ENCODE results near the gene TBC1D22A. TPM values are rescaled to one million over a fixed set of nuclear protein-coding genes. Genes with fewer than 3 reads are reported as not detected.
"Not testable (repeated sequence)": the region's sequence is repeated elsewhere in the genome, so short reads cannot be mapped to it uniquely, and the experiment has no call there.

Gene TBC1D22A
- total and polyA plus RNA-seq, 2 experiments from 2014 or later = 9.6 to 13.3 TPM

GRCh38 chr22:46732513-46732912 lies 29.9 kb upstream of the TBC1D22A start (continued):
- TF ChIP-seq CTCF (conservative IDR thresholded peaks at IDR 0.05; ENCODE audit: low read depth in 2 of 2) (no peak), POLR2AphosphoS5 (IDR thresholded peaks at IDR 0.05; ENCODE audit: low read depth) (no peak), JUNB (IDR thresholded peaks at IDR 0.05; ENCODE audit: unreplicated experiment) (no peak), EZH2 (IDR thresholded peaks at IDR 0.05; ENCODE audit: low read depth, unreplicated experiment) (no peak), NANOG (IDR thresholded peaks at IDR 0.05; ENCODE audit: borderline replicate concordance) (no peak), REST (IDR thresholded peaks at IDR 0.05; ENCODE audit: unreplicated experiment) (no peak), STAT1 (IDR thresholded peaks at IDR 0.05; ENCODE audit: unreplicated experiment) (no peak), CREB1 (CRISPR knock-in tag; IDR thresholded peaks at IDR 0.05; ENCODE audit: low read depth) (no peak)

- H4K20me1 ChIP-seq (replicated peaks; ENCODE audit: insufficient read depth) = not testable (repeated sequence)
Measured at GRCh38 chr22:46734213-46734722, 28.2 kb upstream of the TBC1D22A start.

More at GRCh38 chr22:46734213-46734722, 28.2 kb upstream of the TBC1D22A start:
- Histone ChIP-seq H3F3A (replicated peaks; ENCODE audit: low read depth) (peaks cover 13% of the 10 kb centered on the region; the same call in 1 of the 2 replicates), H3K4me1 (ENCODE audit: insufficient read depth) (peaks cover 19% of the 10 kb centered on the region), H3K79me2 (replicated peaks; ENCODE audit: insufficient read depth) (peaks cover 60% of the 10 kb centered on the region)
- not testable (repeated sequence) for H3K27ac Mint-ChIP-seq; H3K9me3 Mint-ChIP-seq; H3K9me2 ChIP-seq (ENCODE audit: insufficient read depth); ATAC-seq; H3K4me3 ChIP-seq; H3K27me3 ChIP-seq (ENCODE audit: insufficient read depth); H3K27ac ChIP-seq (ENCODE audit: low read depth); H3K4me3 Mint-ChIP-seq; H2AFZ ChIP-seq; H3K36me3 Mint-ChIP-seq (ENCODE audit: low read depth); DNase-seq (ENCODE audit: low spot score); H3K36me3 ChIP-seq (ENCODE audit: insufficient read depth); H3K4me2 ChIP-seq
- Mint-ChIP-seq H3K27me3 (ENCODE audit: insufficient read depth, low read depth, poor library complexity) (peaks cover 16% of the 10 kb centered on the region), H3K4me1 (peaks cover 51% of the 10 kb centered on the region)
